Spleen (tissue), 7 donors: Measurements from ENCODE around the gene STAT5A.

ENCODE experiments used
- POLR2A ChIP-seq, 3 donors: fragments of 450-650 bp; IDR thresholded peaks; one replicate each; pipeline ENCODE4 v1.5.1; 2017; ENCODE audit warnings: antibody characterized with exemption in 3 of 3, mild to moderate bottlenecking in 1 of 3
- POLR2AphosphoS5 ChIP-seq, 3 donors: sonication (generic); formaldehyde crosslinking; IDR thresholded peaks; one replicate each; pipeline ENCODE4 v1.5.1; 2017; ENCODE audit warnings: antibody characterized with exemption in 3 of 3
- TF ChIP-seq, protein P1 (sequence below), 11 experiments: fragments of 200-600 bp in 7 of 11; fragments of 450-650 bp in 4 of 11; sonication (generic) in 4 of 11; IDR thresholded peaks in 8 of 11; conservative IDR thresholded peaks in 3 of 11; 1 replicate in 7 of 11; 2 replicates in 4 of 11; pipeline versions ENCODE4 v1.4.0 to v1.8.0; 2016 to 2021; ENCODE audit warnings: antibody characterized with exemption in 11 of 11, inconsistent platforms in 4 of 11, mild to moderate bottlenecking in 1 of 11
- donor health status: DM: no; HTN: no; CAD: no; lungs with moderate emphysema.
- donor health status: DM: no; HTN: no; CAD: no.
- donor health status: DM: no; HTN: no; CAD: no.

DNA sequence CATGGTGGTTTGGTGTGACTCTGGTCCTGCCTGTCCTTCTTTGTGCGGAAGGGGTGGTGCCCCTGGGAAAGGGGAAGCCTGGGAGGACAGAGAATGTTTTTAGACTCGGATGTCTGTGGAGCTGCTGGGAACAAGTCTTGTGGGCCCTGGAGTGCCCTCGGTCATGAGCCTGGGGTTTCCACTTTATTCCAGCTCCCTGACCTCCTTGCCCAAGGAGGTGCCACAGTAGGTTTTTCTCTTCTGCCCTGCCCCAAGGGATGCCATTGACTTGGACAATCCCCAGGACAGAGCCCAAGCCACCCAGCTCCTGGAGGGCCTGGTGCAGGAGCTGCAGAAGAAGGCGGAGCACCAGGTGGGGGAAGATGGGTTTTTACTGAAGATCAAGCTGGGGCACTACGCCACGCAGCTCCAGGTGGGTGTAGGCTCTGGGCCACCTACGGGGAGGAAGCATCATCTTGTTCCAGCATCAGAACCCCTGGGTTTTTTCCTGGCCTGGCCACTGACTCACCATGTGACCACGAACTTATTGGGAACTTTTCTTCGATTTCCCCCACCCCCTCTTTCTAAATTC, 1.4 kb downstream of the STAT5A start:
- TF ChIP-seq, protein P1, sequence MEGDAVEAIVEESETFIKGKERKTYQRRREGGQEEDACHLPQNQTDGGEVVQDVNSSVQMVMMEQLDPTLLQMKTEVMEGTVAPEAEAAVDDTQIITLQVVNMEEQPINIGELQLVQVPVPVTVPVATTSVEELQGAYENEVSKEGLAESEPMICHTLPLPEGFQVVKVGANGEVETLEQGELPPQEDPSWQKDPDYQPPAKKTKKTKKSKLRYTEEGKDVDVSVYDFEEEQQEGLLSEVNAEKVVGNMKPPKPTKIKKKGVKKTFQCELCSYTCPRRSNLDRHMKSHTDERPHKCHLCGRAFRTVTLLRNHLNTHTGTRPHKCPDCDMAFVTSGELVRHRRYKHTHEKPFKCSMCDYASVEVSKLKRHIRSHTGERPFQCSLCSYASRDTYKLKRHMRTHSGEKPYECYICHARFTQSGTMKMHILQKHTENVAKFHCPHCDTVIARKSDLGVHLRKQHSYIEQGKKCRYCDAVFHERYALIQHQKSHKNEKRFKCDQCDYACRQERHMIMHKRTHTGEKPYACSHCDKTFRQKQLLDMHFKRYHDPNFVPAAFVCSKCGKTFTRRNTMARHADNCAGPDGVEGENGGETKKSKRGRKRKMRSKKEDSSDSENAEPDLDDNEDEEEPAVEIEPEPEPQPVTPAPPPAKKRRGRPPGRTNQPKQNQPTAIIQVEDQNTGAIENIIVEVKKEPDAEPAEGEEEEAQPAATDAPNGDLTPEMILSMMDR (IDR thresholded peaks at IDR 0.05 in 8 of 11, conservative IDR thresholded peaks at IDR 0.05 in 3 of 11): no peak
- TF ChIP-seq POLR2A (IDR thresholded peaks at IDR 0.05) (no peak), POLR2AphosphoS5 (IDR thresholded peaks at IDR 0.05) (no peak)
